GM19023 (cell line): ENCODE results near the gene GPBAR1.
A peak's percentile ranks its signal among the peaks of the same experiment; 100 is the strongest.
"Not testable (repeated sequence)": the region's sequence is repeated elsewhere in the genome, so short reads cannot be mapped to it uniquely, and the experiment has no call there.

Experiments
- ATAC-seq: cut with Tn5 transposase; IDR thresholded peaks from one replicate; pipeline ENCODE4 v1.9.1; 2021; ENCODE audit warnings: mild to moderate bottlenecking, moderate library complexity; ENCODE audit not compliant: unreplicated experiment

GPBAR1 gene

DNA sequence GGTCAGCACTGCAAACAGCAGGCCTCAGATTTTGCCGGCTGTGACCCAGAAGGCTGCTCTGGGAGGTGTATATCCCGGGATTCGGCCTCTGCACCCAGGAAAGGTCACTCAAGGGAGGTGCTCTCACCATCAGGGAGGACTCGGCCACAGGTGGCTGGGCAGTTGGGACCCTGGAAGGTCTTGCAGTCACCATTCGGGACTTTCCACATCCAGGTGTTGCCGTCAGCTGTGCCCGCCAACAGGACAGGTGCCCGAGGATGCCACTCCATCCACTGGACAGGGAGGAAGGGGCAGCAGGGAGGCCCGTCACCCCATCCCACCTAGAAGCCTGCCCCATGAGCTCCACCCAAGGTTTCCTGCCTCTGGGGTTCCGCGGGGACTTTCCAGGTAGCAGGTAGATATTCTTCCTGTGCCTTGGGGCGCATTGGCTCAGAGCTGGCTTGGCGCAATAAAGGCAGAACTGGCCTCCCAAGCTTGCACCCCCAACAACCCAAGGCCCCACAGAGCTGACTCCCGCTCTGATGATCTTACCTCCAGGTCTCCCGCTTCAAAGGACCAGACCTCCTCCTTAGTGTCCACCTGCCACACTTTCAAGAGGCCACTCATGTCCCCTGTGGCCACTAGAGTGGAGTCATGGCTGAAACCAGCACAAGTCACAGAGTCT, 5.6 kb downstream of the GPBAR1 start:
- ATAC-seq, result no peak

DNA sequence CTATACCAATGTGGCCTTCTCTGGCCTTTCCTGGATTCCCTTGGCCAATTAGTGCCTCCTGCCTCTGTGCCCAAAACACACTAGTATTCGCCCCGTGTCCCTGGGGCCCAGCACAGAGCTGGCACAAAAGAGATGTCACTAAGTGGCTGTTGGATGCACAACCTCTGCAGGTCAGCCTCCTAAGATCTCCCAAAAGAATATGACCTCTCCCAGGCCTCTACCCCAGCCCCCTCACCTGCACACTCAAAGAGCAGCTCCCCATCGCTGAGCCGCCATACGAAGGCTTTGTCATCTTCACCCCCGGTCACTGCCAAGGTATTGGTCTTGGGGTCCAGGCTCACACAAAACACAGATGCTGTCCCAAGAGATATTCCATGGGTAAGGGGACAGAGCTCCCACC, 6.4 kb downstream of the GPBAR1 start:
- no peak for ATAC-seq

DNA sequence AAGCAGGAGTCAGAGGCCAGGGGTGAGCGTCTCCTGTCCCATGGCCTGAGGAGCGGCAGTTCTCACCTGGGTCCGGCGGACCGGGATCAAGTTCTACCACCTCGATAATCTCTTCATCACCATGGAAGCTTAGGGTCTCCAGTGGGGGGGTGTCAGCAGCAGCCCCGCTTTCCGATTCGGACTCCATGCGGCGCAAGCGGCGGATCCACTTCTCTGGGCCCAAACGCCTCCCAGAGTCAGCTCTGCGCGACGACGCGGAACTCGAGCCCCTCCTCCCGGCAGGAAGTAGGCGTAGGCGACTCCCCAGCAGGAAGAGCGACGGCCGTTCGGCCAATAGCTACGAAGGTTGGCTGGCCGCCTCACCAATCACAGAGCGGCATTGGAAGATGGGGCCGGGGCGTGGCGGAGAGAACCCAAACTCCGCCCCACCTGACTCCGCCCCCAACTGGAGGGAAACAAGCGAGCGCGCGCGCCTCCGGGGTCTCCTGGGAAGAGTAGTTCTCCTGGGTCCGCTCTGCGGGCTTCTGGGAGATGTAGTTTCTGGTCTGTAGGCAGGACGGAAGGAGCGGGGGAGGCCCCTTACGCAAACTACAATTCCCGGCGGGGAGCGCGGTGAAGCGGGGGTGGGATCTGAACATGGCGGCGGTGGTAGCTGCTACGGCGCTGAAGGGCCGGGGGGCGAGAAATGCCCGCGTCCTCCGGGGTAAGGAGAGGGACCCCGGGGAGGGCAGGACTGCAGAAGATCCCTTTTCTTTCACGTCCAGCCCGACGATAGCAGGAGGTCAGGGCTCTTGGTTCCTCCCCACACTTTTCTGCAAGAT, 9.3 kb downstream of the GPBAR1 start, which contains the start of the genes AAMP and PNKD:
Gene AAMP, minus strand, starts transcription at position 238 of the 821 bp plus-strand sequence. Its CDS starts 51 bp downstream, at position 187.
Gene PNKD, plus strand, starts transcription at position 620 of the 821 bp plus-strand sequence. Its CDS starts 17 bp downstream, at position 637.
- peak; percentile 89 for ATAC-seq

DNA sequence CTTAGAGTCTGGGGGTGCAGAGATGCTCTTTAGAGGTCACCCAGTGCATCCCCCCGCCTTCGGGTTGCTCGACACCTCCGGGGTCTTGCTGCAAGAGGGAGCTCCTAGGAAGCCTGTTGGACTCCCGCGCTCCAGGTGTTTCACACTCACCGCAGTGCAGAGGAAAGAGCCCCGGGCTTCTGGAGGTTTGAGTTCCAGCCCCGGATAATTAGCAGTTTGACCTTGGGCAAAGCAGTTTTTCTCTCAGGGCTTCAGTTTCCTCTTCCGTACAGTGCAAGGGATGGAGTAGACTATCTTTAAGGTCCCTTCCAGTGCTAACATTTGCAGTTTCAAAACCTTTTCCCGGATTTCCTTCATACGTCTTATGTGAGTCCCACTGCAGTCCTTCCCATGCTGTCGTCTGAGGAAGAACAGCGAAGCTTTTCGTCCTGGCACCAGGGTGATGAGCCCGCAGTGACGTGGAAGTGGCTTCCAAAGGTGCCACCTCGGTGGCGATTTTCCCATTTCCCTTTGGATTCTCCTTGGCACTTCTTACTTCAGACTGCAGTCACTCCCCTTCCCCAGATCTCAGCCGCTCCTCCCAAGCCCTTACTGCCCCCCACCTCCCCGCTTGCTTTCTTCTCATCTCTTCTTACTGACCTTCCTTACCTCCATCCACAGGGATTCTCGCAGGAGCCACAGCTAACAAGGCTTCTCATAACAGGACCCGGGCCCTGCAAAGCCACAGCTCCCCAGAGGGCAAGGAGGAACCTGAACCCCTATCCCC, 10.1 kb downstream of the GPBAR1 start:
- ATAC-seq, result no peak

DNA sequence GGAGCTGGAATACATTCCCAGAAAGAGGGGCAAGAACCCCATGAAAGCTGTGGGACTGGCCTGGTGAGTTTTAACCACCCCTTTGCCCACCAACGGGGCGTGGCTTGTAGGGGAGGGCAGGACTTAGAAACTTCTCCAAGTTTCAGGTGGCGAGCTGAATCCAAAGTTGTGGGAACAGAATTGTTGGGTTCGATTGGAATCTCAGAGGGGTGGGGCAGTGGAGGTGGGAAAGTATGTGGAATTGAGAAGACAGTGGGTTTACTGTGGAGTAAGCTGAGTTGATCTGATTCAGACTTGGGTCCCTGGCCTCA, 10.6 kb downstream of the GPBAR1 start:
- ATAC-seq, result no peak

DNA sequence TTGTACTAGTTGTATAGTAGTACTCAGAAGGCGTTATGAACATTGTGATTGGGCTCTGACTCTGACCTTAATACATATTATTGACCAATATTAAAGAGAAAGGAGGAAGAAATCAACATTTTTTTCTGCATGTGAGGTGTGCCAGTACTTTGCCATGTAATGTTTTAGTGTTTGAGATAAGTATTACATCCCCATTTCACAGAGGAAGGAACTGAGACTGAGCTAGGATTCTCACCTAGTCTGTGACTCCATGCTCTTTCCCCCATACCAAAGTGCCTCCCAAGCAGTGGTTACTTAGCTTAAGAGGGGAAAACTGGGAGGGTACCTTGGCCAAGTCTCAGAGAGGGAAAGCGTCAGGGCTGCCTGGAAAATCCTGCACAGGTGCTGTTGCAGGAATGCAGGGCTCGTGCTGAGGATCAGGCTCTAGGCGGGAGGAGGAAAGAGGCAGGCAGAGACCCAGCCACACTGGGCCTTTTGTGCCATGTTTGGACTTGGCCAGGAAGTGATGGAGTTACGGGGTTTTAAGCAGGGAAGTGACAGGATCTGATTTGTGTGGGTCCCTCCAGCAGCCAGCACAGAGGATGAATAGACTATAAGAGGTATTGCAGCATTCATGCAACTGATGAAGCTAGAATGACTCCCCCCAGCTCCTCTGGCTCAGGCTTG, 11.2 kb downstream of the GPBAR1 start:
- ATAC-seq, result no peak

DNA sequence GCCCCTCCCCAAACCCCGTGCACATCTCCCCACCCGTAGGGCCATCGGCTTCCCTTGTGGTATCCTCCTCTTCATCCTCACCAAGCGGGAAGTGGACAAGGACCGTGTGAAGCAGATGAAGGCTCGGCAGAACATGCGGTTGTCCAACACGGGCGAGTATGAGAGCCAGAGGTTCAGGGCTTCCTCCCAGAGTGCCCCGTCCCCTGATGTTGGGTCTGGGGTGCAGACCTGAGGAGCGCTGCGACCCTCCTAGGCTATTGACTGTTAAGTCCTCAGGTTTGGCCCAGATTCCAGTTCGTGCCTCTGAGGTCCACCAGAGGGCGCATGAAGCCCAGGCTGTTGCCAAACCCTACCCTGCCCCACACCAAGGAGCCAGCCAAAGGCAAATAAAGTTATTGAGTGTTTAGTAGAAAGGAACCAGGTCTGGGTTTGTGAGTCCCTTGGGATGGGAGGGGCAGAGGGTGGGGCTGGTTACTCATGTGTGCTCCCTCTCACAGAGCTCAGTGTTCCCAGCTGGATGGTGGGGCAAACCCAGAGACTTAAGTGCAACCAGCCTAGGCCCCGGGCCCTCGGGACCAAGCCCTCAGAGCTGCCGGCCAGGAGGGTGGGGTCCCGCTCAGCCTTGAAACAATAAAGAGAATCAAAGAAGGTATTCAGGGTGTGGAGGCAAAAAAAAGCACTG, 11.9 kb downstream of the GPBAR1 start:
- no peak for ATAC-seq

DNA sequence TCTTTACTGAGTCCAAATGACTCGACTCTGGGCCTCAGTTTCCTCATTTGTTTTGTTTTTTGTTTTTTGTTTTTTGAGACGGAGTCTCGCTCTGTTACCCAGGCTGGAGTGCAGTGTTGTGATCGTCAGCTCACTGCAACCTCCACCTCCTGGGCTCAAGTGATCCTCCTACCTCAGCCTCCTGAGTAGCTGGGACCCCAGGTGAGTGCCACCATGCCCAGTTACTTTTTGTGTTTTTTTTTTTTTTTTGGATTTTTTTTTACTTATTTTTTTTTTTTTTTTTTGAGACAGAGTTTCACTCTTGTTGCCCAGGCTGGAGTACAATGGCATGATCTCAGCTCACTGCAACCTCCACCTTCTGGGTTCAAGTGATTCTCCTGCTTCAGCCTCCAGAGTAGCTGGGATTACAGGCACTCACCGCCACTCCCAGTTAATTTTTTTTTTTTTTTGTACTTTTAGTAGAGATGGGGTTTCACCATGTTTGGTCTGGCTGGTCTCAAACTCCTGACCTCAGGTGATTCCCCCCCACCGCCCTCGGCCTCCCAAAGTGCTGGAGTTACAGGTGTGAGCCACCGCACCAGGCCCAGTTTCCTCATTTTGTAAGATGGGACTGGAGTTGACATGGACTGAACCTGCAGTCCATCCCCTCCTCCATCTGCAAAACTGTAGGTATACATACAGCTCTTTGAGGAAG, 12.5 kb downstream of the GPBAR1 start:
- not testable (repeated sequence) for ATAC-seq

DNA sequence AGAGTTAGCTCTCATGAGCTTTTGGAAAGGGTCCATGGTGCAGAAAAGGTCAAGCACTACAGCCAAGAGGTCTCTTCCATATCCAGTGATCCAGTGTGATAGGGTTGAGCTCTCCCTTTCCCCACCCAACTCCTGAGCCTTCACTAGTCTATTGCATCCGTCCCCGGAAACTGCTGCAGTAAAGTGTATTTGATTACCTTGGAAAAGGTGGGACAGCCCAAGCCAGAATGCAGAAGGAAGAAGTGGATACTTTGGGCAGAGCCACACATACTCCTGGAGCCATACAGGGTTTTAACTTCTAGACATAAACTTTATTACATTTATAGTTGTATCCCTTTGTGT, 13.1 kb downstream of the GPBAR1 start:
- no peak for ATAC-seq

DNA sequence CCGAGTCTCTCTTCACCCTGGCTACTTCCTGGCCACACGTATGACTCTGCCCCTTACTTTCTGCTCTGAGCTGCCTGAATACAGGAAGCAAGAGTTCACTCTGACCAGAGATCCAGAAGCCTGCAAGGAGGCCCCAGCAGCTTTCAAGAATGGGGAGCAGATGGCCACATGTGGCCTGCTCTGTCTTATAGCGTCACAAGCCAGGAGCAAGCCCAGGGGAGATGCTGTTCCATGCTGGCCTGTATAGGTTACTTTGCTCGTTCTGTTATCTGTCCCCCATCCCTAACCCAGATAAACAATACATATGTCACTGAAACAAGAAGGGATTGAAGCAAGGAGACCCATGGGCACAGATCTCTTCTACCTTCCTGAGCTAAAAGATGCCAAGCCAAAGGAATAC, 13.8 kb downstream of the GPBAR1 start:
- no peak for ATAC-seq

DNA sequence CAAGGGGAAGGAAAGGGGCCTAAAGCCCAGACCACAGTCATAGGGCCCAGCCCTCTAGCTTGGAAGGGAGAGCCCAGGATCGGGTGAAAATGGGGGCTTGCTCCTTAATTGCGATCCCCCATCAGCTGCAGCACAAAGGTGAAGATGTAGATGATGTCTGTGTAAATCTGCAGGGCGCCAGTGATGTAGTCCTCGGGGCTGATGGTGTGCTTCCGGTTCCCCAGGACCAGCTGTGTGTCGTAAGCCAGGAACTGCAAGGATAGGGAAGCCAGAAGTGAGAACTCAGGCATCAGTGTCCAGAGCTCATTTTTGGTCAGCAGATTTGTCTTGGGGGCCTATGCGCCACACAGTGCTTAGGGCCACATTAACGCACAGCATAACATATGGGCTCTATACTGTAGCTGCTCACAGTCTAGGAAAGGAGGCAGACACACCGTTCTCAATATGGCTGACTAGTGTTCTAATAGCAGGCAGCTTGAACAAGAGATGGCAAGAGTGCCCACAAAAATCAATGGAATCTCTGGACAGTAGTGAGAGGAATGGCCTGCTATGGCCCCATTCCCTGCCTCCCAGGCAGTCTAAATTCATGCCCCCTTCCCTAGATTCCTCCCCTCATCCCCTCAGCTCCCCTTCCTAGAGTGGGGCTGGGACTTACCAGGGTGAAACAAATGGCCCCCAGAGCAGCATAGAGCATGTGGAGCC, 14.7 kb downstream of the GPBAR1 start:
- ATAC-seq, result no peak

DNA sequence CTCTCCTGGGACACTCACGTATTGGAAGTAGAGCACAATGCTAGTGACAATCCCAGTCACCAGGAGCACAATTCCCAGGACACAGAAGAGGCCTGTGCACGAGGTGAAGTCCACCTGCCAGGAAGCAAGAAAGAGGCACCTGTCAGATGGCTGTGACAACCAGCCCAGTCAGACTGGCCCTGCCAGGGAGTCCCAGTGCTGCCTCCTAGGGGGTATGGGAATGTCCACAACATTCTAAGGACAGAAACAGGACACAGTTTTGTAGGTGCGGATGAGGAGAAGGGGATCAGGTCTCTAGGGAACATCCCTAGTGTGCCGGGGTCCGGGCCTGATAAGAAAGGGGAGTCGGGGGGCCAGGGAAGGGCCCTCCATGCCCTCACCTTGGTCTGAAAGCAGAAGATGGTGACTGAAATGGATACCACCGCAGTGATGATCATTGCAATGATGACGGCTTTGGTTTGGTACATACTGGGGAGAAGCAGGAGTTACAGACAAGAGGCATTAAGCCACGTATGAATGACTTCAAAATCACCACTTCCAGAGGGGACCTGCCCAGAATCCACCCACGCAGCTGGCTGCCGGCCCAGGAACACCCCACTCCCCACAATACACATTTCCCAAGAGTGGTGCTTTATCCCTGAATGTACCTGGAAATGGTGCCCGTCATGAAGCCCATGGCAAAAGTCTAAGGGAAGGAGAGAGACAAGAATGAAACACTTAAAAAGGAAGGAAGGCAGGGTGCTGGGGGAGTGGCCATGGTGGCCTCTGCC, 16.4 kb downstream of the GPBAR1 start:
- ATAC-seq, result no peak

DNA sequence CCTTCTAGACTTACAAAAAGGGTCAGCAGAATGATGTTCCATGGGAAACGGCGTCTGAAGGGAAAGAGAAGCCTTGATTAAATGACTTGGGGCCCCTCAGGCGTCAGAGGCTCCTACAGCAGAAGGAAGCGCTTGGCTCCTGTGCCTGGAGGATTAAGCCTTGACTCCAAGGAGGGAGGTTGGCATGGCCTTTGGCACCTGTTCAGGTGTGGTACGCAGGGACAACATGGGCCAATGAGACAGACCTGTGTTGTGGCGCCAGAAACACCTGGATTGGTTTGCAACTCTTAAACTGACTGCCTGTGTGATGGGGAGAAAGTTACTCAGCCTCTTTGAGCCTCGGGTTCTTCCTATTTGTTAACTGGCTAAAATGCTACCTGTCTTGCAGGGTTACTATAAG, 17.1 kb downstream of the GPBAR1 start:
- ATAC-seq, result no peak

DNA sequence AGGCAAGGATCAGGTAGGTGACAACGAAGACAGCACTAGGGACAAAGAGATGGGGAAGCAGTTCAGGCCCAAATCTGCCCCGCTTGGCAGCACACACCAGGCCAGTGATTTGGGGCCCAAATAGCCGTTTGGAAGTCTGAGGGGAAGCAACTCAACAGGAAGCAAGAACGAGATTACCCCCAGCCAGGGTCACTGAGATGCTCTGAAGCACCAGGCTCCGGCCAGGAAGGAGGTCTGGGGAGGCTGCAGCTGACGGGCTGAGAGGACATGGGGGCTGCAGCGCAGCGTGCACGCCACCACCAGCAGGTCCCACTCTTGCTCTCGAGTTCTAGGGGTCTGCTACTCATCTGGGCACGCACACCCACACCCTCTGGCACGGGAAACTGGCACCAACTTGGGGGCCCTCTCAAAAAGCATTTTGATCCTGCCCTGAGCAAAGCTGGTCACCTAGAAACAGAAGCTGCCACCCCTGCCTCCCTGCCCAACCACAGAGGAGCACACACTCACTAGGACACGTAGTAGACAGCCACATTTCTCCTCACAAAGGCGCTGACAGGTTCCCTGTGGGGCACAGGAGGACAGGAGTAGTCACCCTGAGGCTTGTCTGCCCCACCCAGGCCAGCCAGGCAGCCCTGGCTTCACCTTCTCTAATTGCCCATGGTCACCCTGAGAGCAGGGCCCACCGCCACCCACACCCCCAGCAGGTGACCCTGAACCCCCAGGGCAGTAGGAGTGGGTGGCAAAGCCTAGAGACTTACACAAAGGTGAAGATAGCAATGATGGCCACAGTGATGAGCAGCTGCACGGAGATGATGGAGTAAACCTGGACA, 17.9 kb downstream of the GPBAR1 start:
- ATAC-seq, result no peak

DNA sequence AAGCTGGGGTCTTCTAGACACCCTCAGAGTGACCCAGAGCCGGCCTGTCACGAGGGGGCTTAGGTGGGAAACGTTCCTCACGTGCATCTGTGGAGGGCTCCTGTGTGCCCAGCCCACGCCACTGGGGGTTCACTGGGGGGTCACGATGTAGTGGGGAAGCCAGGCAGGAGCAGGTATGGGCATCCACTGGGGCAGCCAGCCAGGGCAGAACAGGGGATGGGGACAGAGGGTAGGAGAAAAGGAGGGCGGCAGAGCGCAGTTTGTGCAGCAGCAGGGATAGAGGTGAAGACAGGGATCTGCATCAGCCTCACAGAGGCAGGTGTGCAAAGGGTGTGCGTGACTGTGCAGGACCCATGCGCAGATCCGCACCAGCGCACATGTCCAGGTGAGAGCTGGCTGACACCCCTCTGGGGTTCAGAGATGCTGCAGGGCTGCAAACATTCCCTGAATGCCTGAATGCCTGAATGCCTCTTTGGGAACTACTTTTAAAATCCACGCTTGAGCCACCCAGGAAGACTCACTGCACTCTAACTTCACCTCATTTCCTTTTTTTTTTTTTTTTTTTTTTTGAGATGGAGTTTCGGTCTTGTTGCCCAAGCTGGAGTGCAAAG, 19.6 kb downstream of the GPBAR1 start:
- no peak for ATAC-seq

DNA sequence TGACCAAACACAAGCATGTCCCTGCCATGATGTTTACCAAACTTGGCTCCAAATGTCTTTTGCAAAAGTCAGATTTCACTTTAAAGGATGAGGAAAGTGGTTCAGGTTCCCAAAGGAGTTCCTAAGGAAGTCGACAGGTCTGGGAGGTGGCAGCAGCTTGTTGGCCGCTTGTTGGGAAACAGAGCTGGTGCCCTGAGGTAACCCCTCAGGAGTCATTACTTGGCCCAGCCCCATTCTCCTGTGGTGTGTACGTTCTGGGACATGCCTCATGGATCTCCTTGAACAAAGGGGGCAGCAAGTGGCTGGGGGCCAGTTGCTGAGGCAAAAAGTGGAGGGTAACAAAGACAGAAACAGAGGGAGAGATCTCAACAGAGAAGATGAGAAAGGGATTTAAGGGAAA, 20.6 kb downstream of the GPBAR1 start:
- no peak for ATAC-seq

DNA sequence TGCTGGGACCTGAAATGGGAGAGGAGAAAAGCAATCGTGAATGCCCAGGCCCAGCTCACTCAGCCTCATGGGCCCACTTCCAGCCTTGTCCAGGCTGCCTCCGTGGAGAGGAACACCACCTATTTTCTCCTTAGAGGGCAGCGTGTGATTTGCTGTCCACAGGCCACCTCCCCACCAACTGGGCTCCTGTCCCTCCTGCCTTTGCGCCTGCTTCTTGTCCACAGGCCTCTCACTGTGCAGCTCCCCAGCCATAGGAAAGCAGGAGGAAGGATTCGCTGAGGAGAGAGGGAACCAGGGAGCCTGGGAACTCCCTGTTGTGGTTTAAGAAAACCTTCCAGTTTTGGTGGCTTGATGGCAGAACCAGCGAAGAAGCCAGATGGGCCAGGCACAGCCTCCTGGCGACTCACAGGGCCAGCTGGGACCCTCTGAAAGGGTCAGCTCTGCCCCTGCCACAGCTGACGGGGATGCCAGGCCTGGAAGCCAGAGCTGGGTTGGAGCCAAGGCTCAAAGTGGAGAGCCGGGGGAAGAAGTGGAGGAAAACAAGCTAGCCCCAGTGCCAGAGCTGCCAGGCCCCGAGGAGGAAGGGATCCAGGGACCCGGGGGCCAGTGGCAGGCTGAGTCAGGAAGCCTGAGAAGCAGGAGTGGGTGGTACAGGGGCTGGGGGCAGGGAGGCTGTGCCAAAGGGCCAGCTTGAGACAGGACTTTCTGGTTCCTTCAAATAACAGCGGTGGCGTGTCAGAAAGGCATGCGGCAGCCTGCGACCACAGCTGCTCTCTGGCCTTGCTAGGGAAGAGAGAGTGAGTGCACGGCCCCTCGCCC, 21.6 kb downstream of the GPBAR1 start:
- no peak for ATAC-seq
